Measurements from ENCODE around the gene RFLNA. TPM values are rescaled to one million over a fixed set of nuclear protein-coding genes. Genes with fewer than 3 reads are reported as not detected.

Gene RFLNA
- total and polyA plus RNA-seq, 5 donors from 2014 or later, result not detected

- H3K27me3 Mint-ChIP-seq, result no peaks in the 10 kb centered on the region
- ATAC-seq (ENCODE audit: low read depth in 2 of 2) (no peak), DNase-seq (no peak)
- peaks cover 51% of the 10 kb centered on the region for H3K36me3 ChIP-seq (ENCODE audit: control insufficient read depth, insufficient read depth, low read length)
- H3K9me3 ChIP-seq (ENCODE audit: control insufficient read depth in 2 of 2, low read length in 2 of 2), result no peaks in the 10 kb centered on the region
- H3K4me3 ChIP-seq (ENCODE audit: low read depth, low read length), result no peak overlapping the region
- no peaks in the 10 kb centered on the region for H3K4me1 Mint-ChIP-seq
- H3K9me3 Mint-ChIP-seq, result no peaks in the 10 kb centered on the region
- peak overlapping the region in 1 of 4 donors; percentile 28 for H3K4me3 Mint-ChIP-seq
- no peaks in the 10 kb centered on the region for H3K4me1 ChIP-seq (ENCODE audit: control insufficient read depth, insufficient read depth, low read length, poor library complexity, severe bottlenecking)
- no peak overlapping the region for H3K27ac Mint-ChIP-seq
- H3K27me3 ChIP-seq (ENCODE audit: control insufficient read depth, insufficient read depth, low read length), result no peaks in the 10 kb centered on the region
- H3K27ac ChIP-seq (ENCODE audit: insufficient read depth, low read length, poor library complexity, severe bottlenecking), result no peak overlapping the region
- peaks cover 17% of the 10 kb centered on the region for H3K36me3 Mint-ChIP-seq
These were observed 42.0 kb downstream of the RFLNA start for GRCh38 chr12:124336742-124337520.

GRCh38 chr12:124337622-124338021, 42.7 kb downstream of the RFLNA start:
- no peaks in the 10 kb centered on the region for H3K27me3 ChIP-seq (ENCODE audit: control insufficient read depth, insufficient read depth, low read length)
- H3K9me3 Mint-ChIP-seq, result no peaks in the 10 kb centered on the region
- H3K27ac Mint-ChIP-seq, result peak overlapping the region in 1 of 3 donors; percentile 33
- peaks cover 49% of the 10 kb centered on the region for H3K36me3 ChIP-seq (ENCODE audit: control insufficient read depth, insufficient read depth, low read length)
- H3K36me3 Mint-ChIP-seq, result peaks cover 18% of the 10 kb centered on the region
- no peak overlapping the region for H3K4me3 Mint-ChIP-seq
- no peak overlapping the region for H3K27ac ChIP-seq (ENCODE audit: insufficient read depth, low read length, poor library complexity, severe bottlenecking)
- ATAC-seq (ENCODE audit: low read depth in 2 of 2) (no peak), DNase-seq (no peak)
- no peaks in the 10 kb centered on the region for H3K4me1 ChIP-seq (ENCODE audit: control insufficient read depth, insufficient read depth, low read length, poor library complexity, severe bottlenecking)
- no peak overlapping the region for H3K4me3 ChIP-seq (ENCODE audit: low read depth, low read length)
- no peaks in the 10 kb centered on the region for H3K27me3 Mint-ChIP-seq
- no peaks in the 10 kb centered on the region for H3K4me1 Mint-ChIP-seq
- H3K9me3 ChIP-seq (ENCODE audit: control insufficient read depth in 2 of 2, low read length in 2 of 2), result no peaks in the 10 kb centered on the region

- Histone ChIP-seq H3K4me3 (ENCODE audit: low read depth, low read length) (no peak overlapping the region), H3K36me3 (ENCODE audit: control insufficient read depth, insufficient read depth, low read length) (peaks cover 51% of the 10 kb centered on the region), H3K27me3 (ENCODE audit: control insufficient read depth, insufficient read depth, low read length) (no peaks in the 10 kb centered on the region), H3K9me3 (ENCODE audit: control insufficient read depth in 2 of 2, low read length in 2 of 2) (no peaks in the 10 kb centered on the region), H3K27ac (ENCODE audit: insufficient read depth, low read length, poor library complexity, severe bottlenecking) (no peak overlapping the region), H3K4me1 (ENCODE audit: control insufficient read depth, insufficient read depth, low read length, poor library complexity, severe bottlenecking) (no peaks in the 10 kb centered on the region)
- DNase-seq, result no peak
- Mint-ChIP-seq H3K4me3 (no peak overlapping the region), H3K27ac (peak overlapping the region in 1 of 3 donors; percentile 79), H3K36me3 (peaks cover 26% of the 10 kb centered on the region), H3K27me3 (no peaks in the 10 kb centered on the region), H3K9me3 (no peaks in the 10 kb centered on the region), H3K4me1 (no peaks in the 10 kb centered on the region)
- no peak for ATAC-seq (ENCODE audit: low read depth in 2 of 2)
These were observed 43.6 kb downstream of the RFLNA start for GRCh38 chr12:124338448-124338847.

GRCh38 chr12:124338876-124339603, 44.1 kb downstream of the RFLNA start:
- DNase-seq (no peak), ATAC-seq (ENCODE audit: low read depth in 2 of 2) (no peak)
- H3K9me3 Mint-ChIP-seq, result no peaks in the 10 kb centered on the region
- H3K27ac Mint-ChIP-seq, result no peak overlapping the region
- Histone ChIP-seq H3K4me3 (ENCODE audit: low read depth, low read length) (no peak overlapping the region), H3K27ac (ENCODE audit: insufficient read depth, low read length, poor library complexity, severe bottlenecking) (no peak overlapping the region), H3K9me3 (ENCODE audit: control insufficient read depth in 2 of 2, low read length in 2 of 2) (no peaks in the 10 kb centered on the region), H3K4me1 (ENCODE audit: control insufficient read depth, insufficient read depth, low read length, poor library complexity, severe bottlenecking) (no peaks in the 10 kb centered on the region), H3K27me3 (ENCODE audit: control insufficient read depth, insufficient read depth, low read length) (no peaks in the 10 kb centered on the region), H3K36me3 (ENCODE audit: control insufficient read depth, insufficient read depth, low read length) (peaks cover 53% of the 10 kb centered on the region)
- peaks cover 27% of the 10 kb centered on the region for H3K36me3 Mint-ChIP-seq
- H3K4me3 Mint-ChIP-seq, result no peak overlapping the region
- no peaks in the 10 kb centered on the region for H3K4me1 Mint-ChIP-seq
- H3K27me3 Mint-ChIP-seq, result no peaks in the 10 kb centered on the region

- H3K36me3 ChIP-seq (ENCODE audit: control insufficient read depth, insufficient read depth, low read length), result peaks cover 59% of the 10 kb centered on the region
- no peaks in the 10 kb centered on the region for H3K9me3 Mint-ChIP-seq
- no peak for ATAC-seq (ENCODE audit: low read depth in 2 of 2)
These were observed 45.4 kb downstream of the RFLNA start for GRCh38 chr12:124340080-124340900.

GRCh38 chr12:124341645-124342069, 46.8 kb downstream of the RFLNA start:
- Histone ChIP-seq H3K27ac (ENCODE audit: insufficient read depth, low read length, poor library complexity, severe bottlenecking) (no peak overlapping the region), H3K4me3 (ENCODE audit: low read depth, low read length) (no peak overlapping the region), H3K9me3 (ENCODE audit: control insufficient read depth in 2 of 2, low read length in 2 of 2) (no peaks in the 10 kb centered on the region), H3K27me3 (ENCODE audit: control insufficient read depth, insufficient read depth, low read length) (no peaks in the 10 kb centered on the region), H3K36me3 (ENCODE audit: control insufficient read depth, insufficient read depth, low read length) (peaks cover 66% of the 10 kb centered on the region), H3K4me1 (ENCODE audit: control insufficient read depth, insufficient read depth, low read length, poor library complexity, severe bottlenecking) (no peaks in the 10 kb centered on the region)
- no peak overlapping the region for H3K27ac Mint-ChIP-seq
- peaks cover 31% of the 10 kb centered on the region for H3K36me3 Mint-ChIP-seq
- peaks cover 0 to 2% (median 0%) of the 10 kb centered on the region in 4 donors for H3K4me1 Mint-ChIP-seq
- H3K9me3 Mint-ChIP-seq, result no peaks in the 10 kb centered on the region
- H3K27me3 Mint-ChIP-seq, result no peaks in the 10 kb centered on the region
- H3K4me3 Mint-ChIP-seq, result no peak overlapping the region
- ATAC-seq (ENCODE audit: low read depth in 2 of 2), result no peak
- no peak for DNase-seq

More at GRCh38 chr12:124340080-124340900, 45.4 kb downstream of the RFLNA start:
- Mint-ChIP-seq H3K36me3 (peaks cover 30% of the 10 kb centered on the region), H3K4me1 (peaks cover 0 to 2% (median 0%) of the 10 kb centered on the region in 4 donors), H3K27me3 (no peaks in the 10 kb centered on the region), H3K27ac (no peak overlapping the region), H3K4me3 (peak overlapping the region in 1 of 4 donors; percentile 85)
- Histone ChIP-seq H3K9me3 (ENCODE audit: control insufficient read depth in 2 of 2, low read length in 2 of 2) (no peaks in the 10 kb centered on the region), H3K27ac (ENCODE audit: insufficient read depth, low read length, poor library complexity, severe bottlenecking) (no peak overlapping the region), H3K27me3 (ENCODE audit: control insufficient read depth, insufficient read depth, low read length) (no peaks in the 10 kb centered on the region), H3K4me1 (ENCODE audit: control insufficient read depth, insufficient read depth, low read length, poor library complexity, severe bottlenecking) (no peaks in the 10 kb centered on the region), H3K4me3 (ENCODE audit: low read depth, low read length) (no peak overlapping the region)
- no peak for DNase-seq

GRCh38 chr12:124344022-124344421, 49.1 kb downstream of the RFLNA start:
- peaks cover 66% of the 10 kb centered on the region for H3K36me3 ChIP-seq (ENCODE audit: control insufficient read depth, insufficient read depth, low read length)
- H3K4me1 Mint-ChIP-seq, result peaks cover 0 to 2% (median 0%) of the 10 kb centered on the region in 4 donors
- H3K4me3 Mint-ChIP-seq, result peak overlapping the region in 1 of 4 donors; percentile 2
- no peaks in the 10 kb centered on the region for H3K9me3 Mint-ChIP-seq
- ATAC-seq (ENCODE audit: low read depth in 2 of 2) (no peak), DNase-seq (no peak)
- H3K27ac Mint-ChIP-seq, result no peak overlapping the region
- H3K9me3 ChIP-seq (ENCODE audit: control insufficient read depth in 2 of 2, low read length in 2 of 2), result no peaks in the 10 kb centered on the region
- H3K4me3 ChIP-seq (ENCODE audit: low read depth, low read length), result no peak overlapping the region
- H3K4me1 ChIP-seq (ENCODE audit: control insufficient read depth, insufficient read depth, low read length, poor library complexity, severe bottlenecking), result no peaks in the 10 kb centered on the region
- H3K27ac ChIP-seq (ENCODE audit: insufficient read depth, low read length, poor library complexity, severe bottlenecking), result no peak overlapping the region
- no peaks in the 10 kb centered on the region for H3K27me3 Mint-ChIP-seq
- H3K27me3 ChIP-seq (ENCODE audit: control insufficient read depth, insufficient read depth, low read length), result no peaks in the 10 kb centered on the region
- H3K36me3 Mint-ChIP-seq, result peaks cover 30% of the 10 kb centered on the region
